Stimulated activated CD4-positive, alpha-beta T cell treated with anti-CD3 and anti-CD28 coated beads, TNF-alpha, amount 100 ng/mL, for 1 hour (primary cell): ENCODE data around the gene CLIP3.
A peak's percentile ranks its signal among the peaks of the same experiment; 100 is the strongest.
"Not testable (repeated sequence)": the region's sequence is repeated elsewhere in the genome, so short reads cannot be mapped to it uniquely, and the experiment has no call there.

Experiments used
- DNase-seq, 3 donors: peaks; one replicate each; pipeline ENCODE4 v3.0.0-alpha.2; 2020; ENCODE audit warnings: low read depth in 3 of 3, low spot score in 1 of 3

CLIP3 gene

DNA sequence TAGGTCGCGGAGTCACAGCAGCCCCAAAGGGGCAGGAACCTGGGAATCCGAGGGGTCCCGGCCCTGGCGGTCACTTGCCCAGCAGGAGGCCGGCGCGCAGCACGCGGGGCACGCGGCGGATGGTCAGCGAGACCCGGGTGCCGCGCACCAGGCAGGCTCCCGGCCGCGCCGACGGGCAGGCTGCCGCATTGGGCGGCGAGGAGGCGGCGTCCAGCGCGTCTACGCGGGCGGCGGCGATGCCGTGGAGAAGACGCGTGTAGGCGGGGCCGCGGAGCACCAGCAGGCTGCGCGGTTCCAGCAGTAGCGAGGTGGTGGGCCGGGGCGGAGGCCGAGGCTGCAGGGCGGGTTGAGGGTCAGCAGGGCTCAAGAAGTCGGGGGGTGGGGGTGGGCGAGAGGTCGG, 23.5 kb downstream of the CLIP3 start:
- DNase-seq: peak in 1 of 3 donors; percentile 40

GRCh38 chr19:36008336-36008978, 24.2 kb downstream of the CLIP3 start, which contains the start of gene SYNE4:
Gene SYNE4, minus strand, starts transcription at chr19:36008813. Its CDS starts 132 bp downstream, at chr19:36008681.
- no peak for DNase-seq

- no peak for DNase-seq
Measured at GRCh38 chr19:36006955-36007354, 25.7 kb downstream of the CLIP3 start.

DNA sequence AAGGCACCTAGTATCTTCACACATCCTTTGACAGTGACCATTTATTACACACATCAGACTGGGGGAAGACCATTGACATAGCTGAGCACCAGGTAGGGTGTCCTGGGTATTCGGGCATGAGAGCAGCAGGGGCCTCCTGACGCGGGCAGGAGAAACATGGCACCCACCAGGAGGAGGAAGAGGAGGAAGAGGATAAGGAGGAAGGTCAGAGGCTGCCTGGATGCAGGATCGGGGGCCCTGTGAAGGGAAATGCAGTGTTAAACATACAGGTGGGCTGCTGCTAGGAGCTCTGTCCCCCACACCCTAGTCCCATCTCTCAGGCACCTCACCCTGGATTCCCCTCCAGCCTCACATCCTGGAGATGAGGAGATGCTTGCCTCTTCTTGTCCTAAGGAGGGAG, 29.4 kb downstream of the CLIP3 start:
- no peak for DNase-seq

GRCh38 chr19:36001605-36002004, 31.1 kb downstream of the CLIP3 start:
- no peak for DNase-seq

DNA sequence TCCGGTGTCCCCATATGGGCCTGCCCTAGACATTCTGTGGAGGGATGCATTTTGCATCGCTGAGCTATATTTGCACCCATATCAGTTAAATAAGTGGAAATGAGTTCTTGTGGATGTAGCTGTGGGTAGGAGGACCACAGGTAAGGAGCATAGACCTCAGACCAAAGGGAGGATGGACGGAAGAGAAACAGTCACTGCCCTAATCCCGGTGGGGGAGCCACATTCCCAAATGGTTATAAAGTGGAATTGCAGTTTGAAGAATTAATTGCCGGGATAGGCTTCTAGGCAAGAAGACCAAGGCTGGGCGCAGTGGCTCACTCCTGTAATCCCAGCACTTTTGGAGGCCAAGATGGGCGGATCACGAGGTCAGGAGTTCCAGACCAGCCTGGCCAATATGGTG, 35.9 kb downstream of the CLIP3 start:
- no peak for DNase-seq

DNA sequence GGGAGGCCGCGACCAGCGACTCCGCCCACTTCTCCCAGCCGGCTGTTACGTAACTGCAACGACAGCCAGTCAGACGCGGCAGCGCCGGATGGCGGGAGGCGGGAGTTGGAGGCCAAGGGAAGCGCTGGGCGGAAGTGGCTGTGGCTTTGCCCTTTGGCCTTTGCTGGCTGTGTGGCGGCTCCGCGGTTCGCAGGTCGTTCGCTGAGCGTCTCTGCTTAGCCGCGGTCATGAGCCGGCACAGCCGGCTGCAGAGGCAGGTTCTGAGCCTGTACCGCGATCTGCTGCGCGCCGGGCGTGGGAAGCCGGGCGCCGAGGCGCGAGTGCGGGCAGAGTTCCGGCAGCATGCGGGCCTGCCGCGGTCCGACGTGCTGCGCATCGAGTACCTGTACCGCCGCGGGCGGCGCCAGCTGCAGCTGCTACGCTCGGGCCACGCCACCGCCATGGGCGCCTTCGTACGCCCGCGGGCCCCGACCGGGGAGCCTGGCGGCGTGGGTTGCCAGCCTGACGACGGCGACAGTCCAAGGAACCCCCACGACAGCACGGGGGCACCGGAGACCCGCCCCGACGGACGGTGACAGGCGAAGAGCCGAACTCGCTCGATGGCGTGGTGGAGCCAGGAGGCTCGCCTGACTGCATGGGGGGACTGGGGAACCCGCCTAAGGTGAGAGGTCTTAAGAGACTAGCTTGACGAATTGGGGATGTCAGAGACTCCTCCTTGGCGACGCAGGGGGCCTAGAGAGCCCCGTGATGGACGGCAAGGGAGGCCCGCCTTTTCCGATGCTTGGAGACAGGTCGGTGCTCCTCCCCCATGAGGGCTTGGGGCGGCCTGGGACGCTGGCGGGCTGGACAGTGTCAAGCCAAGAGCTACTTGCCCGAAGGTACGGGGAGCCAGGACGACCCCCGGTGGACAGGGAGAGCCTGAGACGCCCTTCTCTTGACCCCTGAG, 37.4 kb downstream of the CLIP3 start, which contains the start of gene SDHAF1:
TSS of gene SDHAF1 (plus strand) at position 141 of the 946 bp plus-strand sequence. CDS start at position 228, 87 bp downstream.
- DNase-seq: peak; percentile 78 to 84 (median 78)

DNA sequence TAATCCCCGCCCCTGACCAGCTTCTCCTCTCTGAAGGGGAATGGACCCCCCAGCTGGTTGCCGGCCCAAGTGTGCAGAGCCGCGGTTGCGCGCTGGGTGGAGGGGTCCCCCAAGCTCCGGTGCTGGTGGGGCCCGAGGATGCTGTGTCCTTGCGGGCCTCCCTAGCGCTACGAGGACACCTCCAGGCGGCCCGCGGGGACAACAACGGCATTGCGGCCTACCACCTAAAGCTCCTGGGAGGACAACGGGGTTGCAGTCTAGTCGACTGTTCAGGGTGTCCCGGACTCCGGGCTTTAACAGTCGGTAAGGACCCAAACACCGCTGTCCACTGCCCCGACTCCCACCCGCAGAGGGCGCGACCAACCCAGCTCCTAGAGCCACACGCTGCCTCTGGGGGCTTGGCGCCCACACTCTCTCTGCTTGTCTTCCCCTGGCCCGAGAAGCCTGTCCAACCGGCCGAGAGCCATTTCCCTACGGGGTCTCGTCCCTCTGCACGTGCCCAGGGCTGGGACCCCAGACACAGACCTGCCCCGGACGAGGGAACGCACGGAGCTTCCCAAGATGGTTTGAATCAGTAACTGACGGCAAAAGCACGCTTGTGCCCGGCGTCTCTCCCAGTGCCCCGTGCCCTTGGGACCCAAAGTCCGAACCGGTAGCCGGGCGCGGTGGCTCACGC, 38.6 kb downstream of the CLIP3 start:
- DNase-seq: no peak

DNA sequence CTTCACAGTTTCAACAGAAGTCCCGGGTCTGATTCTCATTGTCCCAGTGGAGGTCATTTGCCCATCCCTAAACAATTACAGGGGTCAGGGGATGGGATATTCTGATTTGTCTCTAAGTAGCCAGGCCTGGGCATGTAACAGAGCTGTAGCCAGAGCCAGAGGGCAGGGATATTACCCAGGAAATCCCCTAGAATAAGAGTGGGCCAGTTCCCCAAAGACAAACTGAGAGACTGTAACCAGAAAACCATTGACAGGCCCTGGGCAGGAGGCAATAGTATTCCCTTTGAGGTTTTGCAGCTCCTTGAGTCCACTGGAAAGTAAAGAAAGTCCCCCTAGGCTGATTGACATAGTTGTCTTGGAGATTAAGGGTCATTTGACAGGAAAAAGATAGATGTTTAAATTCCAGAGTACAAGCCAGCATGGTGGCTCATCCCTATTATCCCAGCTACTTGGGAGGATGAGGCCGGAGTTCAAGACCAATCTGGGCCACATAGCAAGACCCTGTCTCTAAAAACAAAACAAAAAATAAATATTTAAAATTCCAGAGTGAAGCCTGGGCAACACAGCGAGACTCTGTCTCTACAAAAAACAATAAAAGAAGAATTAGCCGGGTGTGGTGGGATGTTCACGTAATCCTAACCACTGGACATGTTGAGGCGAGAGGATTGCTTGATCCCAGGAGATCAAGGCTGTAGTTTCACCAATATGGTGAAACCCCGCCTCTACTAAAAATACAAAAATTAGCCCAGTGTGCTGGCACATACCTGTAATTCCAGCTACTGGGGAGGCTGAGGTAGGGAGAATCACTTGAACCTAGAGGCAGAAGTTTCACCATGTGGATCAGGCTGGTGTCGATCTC, 39.5 kb downstream of the CLIP3 start:
- no peak for DNase-seq

DNA sequence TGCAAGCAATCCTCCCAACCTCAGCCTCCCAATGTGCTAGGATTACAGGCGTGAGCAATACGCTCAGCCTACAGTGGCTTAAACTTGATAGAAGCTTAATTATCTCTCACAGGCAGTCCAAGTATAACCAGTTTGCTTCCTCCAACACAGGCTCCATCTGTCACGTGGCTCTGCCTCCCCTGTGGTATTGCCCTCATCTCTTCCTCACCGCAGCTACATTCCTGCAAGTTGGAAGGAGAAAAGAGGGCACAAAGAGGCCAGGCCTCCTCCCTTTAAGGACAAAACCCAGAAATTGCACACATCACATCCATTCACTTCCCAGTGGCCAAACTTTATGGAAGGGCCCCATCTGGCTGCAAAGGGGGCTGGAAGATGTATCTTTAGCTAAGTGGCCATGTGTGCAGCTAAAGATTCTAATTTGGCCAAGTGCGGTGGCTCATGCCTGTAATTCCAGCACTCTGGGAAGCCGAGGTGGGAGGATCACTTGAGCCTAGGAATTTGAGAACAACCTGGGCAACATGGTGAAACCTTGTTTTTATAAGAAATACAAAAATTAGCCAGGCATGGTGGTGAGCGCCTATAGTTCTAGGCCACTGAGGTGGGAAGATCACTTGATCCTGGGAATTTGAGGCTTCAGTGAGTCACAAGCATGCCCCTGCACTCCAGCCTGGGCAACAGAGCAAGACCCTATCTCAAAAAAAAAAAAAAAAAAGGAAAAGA, 40.8 kb downstream of the CLIP3 start:
- no peak for DNase-seq

DNA sequence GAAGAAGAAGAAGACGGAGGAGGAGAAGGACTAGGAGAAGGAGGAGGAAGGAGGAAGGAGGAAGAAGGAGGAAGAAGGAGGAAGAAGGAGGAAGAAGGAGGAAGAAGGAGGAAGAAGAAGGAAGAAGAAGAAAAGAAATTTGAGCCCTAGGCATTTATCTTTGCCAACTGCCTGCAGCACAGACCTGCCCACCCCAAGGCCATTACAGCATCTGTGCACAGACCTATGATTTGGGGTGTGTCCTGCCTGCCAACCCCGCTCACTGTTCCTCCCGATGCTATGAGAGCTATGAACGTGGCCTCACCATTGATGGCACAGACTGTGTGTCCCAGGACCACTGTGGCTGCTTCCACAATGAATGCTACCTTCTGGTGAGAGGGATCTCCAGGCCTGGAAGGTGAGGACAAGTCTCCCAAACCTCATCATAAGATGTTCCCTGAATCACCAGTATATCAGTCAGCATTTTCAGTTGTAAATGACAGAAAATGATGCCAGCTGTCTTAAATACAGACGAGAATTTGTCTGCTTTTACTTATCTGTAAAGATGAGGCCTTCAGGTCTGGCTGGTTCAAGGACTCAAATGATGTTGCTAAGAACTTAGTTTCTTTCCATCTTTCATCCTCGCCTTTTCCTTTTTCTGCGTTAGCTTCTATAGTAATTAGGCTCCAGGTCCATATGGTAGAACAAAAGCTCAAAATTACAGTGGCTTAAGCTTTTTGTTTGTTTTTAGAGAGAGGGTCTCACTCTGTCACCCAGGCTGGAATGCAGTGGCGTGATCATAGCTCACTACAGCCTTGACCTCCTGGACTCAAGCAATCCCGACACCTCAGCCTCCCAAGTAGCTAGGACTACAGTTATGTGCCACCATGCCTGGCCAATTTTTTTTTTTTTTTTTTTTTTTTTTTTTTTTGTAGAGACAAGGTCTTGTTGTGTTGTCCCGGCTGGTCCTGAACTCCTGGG, 41.6 kb downstream of the CLIP3 start:
- no peak for DNase-seq

GRCh38 chr19:35990156-35990555, 42.5 kb downstream of the CLIP3 start:
- DNase-seq: no peak

DNA sequence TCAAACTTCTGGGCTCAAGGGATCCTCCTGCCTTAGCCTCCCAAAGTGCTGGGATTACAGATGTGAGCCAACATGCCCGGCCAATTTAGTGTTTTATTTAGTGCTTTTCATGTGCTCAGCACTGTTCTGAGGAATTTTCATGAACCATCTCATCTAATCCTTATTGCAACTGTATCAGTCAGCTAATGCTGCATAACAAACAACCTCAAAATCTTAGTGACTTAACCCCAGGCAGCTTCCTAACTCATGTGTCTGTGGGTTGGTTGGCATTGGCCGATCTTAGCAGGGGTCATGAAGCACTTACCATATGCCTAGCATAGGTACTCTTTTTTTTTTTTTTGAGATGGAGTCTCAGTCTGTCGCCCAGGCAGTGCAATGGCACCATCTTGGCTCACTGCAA, 43.8 kb downstream of the CLIP3 start:
- no peak for DNase-seq

DNA sequence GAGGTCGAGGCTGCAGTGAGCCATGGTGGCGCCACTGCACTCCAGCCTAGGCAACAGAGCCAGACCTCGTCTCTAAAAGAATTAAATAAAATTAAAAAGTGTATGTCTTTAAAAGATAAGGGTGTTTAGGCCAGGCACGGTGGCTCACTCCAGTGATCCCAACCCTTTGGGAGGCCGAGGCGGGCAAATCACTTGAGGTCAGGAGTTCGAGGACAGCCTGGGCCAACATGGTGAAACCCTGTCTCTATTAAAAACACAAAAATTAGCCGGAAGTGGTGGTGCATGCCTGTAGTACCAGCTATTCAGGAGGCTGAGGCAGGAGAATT, 45.1 kb downstream of the CLIP3 start:
- no peak for DNase-seq

- DNase-seq: no peak
Measured at GRCh38 chr19:35986664-35987570, 45.8 kb downstream of the CLIP3 start.

- DNase-seq: no peak
Measured at GRCh38 chr19:35986111-35986510, 46.6 kb downstream of the CLIP3 start.

- DNase-seq: no peak
Measured at GRCh38 chr19:35983177-35983576, 49.5 kb downstream of the CLIP3 start.

- not testable (repeated sequence) for DNase-seq
Measured at GRCh38 chr19:35980997-35981396, 51.7 kb downstream of the CLIP3 start.
